AG10803 (cell line): ENCODE measurements around the gene CDK5.
"Not testable (repeated sequence)": the region's sequence is repeated elsewhere in the genome, so short reads cannot be mapped to it uniquely, and the experiment has no call there.

ENCODE experiments used
- DNase-seq: peaks from one replicate; pipeline ENCODE4 v3.0.0; 2010; ENCODE audit warnings: low read depth
- H3K4me3 ChIP-seq: 2 replicates; pipeline ENCODE4 v1.5.1; 2011; ENCODE audit warnings: mild to moderate bottlenecking, low read length, control low read depth
- CTCF ChIP-seq: conservative IDR thresholded peaks from 2 replicates; pipeline ENCODE4 v1.5.1; 2011; ENCODE audit warnings: mild to moderate bottlenecking, low read length, control low read depth, inconsistent platforms

CDK5 gene

DNA sequence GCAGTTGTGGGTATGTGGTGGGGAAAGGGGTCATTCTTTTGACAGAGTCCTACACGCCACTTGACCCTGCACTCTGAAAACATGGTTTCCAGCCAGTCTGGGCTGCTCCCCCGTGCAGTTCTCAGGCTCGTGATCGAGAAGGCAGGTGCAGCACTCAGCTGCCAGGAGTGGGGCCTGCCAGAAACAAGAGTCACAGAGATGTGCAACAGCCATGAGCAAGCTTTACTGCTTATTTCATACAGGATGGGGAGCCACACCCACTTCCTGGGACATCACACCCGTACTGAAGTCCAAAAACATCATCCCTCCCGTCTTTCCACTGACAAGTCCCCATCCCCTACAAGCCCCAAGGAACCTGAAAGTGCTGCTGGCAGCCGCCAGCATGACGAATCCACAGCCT, 42.7 kb downstream of the CDK5 start:
- H3K4me3 ChIP-seq, result no peak overlapping the region
- TF ChIP-seq CTCF, result no peak
- no peak for DNase-seq

DNA sequence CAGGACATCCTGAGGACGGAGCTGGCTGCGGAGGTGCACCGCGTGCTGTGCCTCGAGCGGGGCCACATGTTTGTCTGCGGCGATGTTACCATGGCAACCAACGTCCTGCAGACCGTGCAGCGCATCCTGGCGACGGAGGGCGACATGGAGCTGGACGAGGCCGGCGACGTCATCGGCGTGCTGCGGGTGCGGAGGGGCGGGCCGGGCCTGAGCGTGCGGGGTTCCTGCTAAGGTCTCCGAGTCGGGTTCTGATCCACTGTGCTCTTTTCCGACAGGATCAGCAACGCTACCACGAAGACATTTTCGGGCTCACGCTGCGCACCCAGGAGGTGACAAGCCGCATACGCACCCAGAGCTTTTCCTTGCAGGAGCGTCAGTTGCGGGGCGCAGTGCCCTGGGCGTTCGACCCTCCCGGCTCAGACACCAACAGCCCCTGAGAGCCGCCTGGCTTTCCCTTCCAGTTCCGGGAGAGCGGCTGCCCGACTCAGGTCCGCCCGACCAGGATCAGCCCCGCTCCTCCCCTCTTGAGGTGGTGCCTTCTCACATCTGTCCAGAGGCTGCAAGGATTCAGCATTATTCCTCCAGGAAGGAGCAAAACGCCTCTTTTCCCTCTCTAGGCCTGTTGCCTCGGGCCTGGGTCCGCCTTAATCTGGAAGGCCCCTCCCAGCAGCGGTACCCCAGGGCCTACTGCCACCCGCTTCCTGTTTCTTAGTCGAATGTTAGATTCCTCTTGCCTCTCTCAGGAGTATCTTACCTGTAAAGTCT, 43.8 kb downstream of the CDK5 start:
- TF ChIP-seq CTCF, result peak; percentile 33
- DNase-seq, result peak; percentile 71
- peak overlapping the region; percentile 54 for H3K4me3 ChIP-seq

DNA sequence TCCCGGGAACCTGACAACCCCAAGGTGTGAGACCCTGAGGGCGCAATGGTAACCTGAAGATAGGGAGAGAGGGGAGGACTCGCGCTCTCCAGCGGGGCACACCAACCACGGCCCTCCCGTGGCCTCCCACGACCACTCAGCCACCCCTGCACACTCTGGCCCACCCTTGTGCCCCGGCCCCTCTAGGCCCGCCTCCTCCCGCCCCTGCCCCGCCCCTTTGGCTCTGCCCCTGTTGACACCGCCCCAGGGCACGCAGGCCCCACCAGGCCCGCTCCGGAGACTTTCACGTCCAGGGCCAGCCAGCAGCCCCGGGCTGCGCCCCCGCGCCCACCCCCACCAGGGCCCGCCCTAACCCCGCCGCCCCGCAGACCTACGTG, 44.4 kb downstream of the CDK5 start:
- no peak for TF ChIP-seq CTCF
- H3K4me3 ChIP-seq, result peak overlapping the region; percentile 54
- DNase-seq, result no peak

DNA sequence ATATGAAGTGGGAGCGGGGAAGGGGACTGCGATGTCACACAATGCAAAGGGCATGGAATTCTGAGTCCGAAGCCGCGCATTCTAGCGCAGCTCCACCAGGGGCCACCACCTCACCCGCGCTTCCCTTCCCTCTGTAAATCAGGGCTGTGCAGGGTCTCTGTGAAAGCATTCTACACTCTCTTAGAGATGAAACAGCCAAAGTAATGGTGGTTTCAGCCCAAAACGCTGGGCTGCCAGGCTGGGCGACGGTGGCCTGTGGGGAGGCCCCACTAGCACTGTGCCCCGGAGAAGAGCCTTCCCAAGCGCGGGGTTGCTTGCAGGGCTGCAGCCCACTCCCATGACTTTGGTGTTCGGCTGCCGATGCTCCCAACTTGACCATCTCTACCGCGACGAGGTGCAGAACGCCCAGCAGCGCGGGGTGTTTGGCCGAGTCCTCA, 44.8 kb downstream of the CDK5 start:
- peak; percentile 67 for TF ChIP-seq CTCF
- DNase-seq, result peak; percentile 28
- no peak overlapping the region for H3K4me3 ChIP-seq

DNA sequence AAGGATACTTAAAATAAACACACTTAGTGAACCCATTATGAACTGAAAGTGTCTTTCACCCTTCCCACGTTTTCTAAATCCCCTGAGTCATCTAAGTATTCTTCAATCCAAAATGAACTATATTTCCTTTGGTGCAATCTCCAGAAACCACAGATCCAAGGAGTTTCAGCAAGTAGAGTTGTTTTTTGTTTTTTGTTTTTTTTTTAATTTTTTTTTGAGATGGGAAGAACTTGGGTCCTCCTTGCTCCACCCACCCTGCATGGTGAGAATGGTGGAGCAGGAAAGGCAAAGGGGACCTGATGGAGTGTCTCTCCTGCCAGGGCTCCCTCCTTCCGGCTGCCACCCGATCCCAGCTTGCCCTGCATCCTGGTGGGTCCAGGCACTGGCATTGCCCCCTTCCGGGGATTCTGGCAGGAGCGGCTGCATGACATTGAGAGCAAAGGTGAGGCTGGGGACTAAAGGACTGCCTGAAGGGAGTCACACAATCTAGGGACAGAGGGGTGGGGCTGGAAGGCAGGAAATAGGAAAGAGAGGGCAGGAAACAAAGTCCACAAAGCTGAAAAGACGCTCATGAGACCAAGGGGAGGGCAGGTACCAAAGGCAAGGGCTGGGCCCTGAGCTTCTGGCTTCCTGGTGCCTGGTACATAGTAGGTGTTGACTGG, 45.5 kb downstream of the CDK5 start:
- DNase-seq, result no peak
- no peak for TF ChIP-seq CTCF
- H3K4me3 ChIP-seq, result no peak overlapping the region

DNA sequence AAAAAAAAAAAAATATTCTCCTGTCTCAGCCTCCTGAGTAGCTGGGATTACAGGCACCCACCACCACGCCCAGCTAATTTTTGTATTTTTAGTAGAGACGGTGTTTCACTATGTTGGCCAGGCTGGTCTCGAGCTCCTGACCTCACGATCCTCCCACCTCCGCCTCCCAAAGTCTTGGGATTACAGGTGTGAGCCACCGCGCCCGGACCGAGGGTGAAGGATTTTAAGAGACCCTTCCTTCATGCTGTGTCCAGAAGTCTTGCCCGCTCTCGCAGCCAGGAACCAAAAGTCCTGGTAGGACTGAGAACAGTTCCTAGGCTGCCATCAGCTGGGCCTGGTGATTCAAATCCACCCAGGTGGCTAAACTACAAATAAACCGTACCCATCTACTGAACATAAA, 46.1 kb downstream of the CDK5 start:
- not testable (repeated sequence) for DNase-seq, H3K4me3 ChIP-seq

DNA sequence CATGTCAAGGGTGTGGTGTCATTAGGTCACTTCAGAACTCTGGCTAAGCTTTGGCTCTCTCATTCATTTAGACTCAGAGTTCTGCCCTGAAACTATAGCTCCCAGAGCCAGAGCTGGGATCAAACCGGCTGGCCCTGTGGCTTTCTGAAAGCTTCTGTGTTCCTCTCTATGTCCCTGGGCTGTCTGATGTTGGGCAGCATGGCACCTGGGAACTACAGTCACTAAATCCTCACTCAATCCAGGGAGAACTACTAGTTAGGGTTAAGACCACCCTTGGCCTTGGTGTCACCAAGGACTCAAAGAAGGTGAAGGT, 46.6 kb downstream of the CDK5 start:
- DNase-seq, result no peak
- H3K4me3 ChIP-seq, result no peak overlapping the region
- no peak for TF ChIP-seq CTCF
